ENCODE results near the gene RAD51B.
A peak's percentile ranks its signal among the peaks of the same experiment; 100 is the strongest.

DNA sequence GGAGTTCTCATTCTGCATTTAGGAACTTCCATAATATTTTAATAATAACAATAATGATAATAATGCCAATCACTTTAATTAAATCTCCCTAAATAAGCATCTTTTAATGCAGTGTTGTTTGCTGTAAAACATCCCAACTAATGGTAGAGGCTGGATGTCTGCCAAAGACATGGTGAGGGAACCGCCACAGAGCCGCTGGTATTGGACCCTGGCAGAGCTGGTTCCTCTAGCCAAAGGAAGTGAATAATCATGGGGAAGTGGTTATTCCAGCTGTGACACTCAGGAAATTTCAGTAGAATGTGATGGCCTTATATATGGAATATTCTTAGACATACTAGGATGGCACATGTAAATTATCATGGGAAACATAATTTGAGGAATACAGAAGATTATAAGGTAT lies 490.0 kb downstream of the RAD51B start:
- TF ChIP-seq POLR2A (IDR thresholded peaks at IDR 0.05; ENCODE audit: low read depth, low read length) (no peak), TAF1 (IDR thresholded peaks at IDR 0.05; ENCODE audit: low read depth, low read length) (no peak), POLR2AphosphoS5 (IDR thresholded peaks at IDR 0.05; ENCODE audit: low read depth, low read length) (no peak), SPI1 (IDR thresholded peaks at IDR 0.05; ENCODE audit: low read depth, low read length) (0 out of 2 replicates have a peak, but pooled peaks have one; percentile 9), PAX5 (IDR thresholded peaks at IDR 0.05; ENCODE audit: insufficient read depth, low read length, severe bottlenecking) (no peak)

All from GM12891 (cell line).